HG02798 (cell line): ENCODE results near the gene SLC35D1.
A peak's percentile ranks its signal among the peaks of the same experiment; 100 is the strongest.
"Not testable (repeated sequence)": the region's sequence is repeated elsewhere in the genome, so short reads cannot be mapped to it uniquely, and the experiment has no call there.

ENCODE experiments used
- ATAC-seq: cut with Tn5 transposase; IDR thresholded peaks from one replicate; pipeline ENCODE4 v1.9.1; 2021; ENCODE audit warnings: mild to moderate bottlenecking; ENCODE audit not compliant: unreplicated experiment, poor library complexity

The SLC35D1 gene

DNA sequence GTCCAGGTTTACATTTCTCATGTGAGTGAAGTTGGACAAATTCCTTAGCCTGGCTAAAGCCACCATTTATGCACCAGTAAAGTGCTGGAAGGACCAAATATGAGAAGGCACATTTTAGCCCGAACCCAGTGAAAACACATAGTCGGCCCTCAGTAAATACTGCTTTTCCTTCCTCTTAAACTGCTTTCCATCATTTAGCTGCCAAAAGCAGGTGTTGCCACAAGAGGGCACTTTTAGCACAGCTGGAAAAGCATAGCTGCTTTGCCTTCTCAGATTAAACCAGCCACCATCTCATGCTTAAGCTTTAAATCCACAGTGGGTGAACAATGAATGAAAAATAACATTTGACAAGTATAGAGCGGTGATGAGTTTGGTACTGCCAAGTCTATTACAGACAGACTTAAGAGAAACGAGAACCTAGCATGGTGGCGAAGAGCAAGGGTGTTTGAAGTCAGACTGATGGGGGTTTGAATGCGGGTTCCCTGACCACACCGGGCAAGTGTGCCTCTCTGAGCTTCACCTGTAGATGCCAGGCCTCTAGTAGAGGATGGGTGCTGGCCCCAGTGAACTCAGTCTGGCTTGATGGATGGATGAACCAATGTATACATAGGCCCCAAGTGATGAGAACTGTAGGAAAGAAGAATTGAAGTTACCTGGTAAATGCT, 57.8 kb downstream of the SLC35D1 start:
- ATAC-seq = peak; percentile 81

DNA sequence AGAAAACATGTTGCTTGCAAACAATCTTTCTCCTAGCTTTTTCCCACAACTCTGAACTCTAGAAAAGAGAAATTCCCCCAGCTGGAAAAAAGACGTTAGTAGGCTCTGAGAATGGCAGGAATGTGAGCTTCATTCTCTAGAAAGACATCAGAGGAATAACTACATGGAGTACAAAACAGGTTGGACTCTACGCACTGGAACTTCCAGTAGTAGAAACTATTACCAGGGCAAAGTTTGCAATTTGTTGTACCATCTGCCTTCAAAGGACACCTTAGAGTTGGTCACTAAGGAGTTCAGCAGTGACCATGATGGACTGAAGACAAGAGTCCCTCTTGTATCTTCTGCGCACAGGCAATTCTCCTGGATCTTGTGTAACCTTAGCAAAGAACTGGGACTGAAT, 60.9 kb downstream of the SLC35D1 start:
- ATAC-seq = no peak

DNA sequence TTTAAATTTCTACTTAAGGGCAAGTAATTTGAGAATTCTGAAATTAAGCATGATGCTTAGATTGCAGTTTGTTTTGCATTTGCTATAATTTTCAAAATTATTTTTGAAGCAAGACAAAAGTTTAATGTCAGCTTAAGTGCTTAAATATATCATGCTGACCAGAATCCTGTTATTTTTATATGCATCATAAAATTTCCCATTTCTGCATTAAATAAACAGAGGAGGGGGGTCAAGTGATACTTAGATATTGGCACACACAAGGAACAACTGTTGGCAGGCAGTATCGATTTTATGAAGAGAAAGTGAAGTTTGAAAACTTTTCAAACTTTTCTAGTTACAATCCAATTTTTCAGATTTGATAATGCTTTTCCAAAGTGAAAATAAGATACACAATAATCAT, 68.1 kb downstream of the SLC35D1 start:
- no peak for ATAC-seq

DNA sequence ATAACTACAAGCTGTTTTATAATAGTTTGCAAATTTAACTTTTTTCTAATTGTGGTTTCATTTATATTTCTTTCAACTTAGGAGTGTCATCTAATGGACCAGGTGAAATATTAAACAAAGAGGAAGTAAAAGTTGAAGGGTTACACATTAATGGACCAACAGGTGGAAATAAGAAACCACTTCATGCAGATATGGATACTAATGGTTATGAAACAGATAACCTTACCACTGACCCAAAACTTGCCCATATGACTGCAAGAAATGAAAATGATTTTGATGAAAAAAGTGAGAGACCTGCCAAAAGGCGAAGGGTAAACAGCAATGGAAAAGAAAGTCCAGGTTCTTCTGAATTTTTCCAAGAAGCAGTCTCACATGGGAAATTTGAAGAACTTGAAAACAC, 69.5 kb downstream of the SLC35D1 start:
- ATAC-seq = peak; percentile 92

DNA sequence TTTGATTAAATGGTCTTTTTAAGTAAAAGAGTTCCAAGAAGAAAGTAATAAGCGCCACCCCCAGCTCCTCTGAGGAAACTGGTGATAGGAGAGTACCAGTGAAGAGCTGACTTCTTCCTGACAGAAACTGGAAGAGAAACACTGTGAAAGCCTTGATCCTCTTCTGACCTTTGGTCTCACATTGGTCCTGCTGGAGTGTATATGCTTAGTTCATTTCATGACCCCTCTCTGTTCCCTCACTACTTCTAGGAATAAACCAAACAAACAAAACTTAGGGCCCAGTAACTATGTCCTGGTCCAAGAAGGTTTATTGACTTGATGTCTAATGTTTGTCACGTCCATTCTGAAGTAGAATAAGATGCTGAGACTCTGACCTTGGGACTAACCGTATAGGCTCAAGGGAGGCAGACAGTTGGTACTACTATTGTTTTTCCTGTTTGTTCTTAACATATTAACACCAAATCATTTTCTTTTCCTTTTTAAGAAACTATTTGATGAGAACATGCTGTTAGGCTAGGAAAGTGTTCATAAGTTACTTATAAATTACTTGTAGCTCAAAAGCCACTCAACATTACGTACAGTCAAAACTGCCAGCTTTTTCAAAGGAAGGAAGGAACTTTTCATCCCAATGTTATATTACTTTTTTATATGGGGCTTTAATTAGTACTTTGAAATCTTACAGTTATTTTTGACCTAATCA, 71.2 kb downstream of the SLC35D1 start:
- peak; percentile 46 for ATAC-seq

DNA sequence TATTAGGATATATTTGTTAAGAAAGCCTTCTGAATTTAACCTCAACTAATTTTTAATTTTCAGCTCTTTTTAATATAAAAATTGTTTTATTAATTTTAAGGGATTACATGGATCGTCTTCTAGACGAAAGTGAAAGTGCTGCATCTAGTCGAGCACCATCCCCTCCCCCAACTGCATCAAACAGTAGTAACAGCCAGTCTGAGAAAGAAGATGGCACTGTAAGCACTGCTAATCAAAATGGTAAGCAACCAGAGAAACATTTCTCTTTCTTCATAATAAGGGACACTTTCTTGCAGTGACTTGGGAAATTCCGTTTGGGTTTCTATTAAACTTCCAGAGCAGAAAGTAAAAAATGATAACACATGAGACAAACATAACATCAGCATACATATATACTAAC, 72.3 kb downstream of the SLC35D1 start:
- no peak for ATAC-seq

DNA sequence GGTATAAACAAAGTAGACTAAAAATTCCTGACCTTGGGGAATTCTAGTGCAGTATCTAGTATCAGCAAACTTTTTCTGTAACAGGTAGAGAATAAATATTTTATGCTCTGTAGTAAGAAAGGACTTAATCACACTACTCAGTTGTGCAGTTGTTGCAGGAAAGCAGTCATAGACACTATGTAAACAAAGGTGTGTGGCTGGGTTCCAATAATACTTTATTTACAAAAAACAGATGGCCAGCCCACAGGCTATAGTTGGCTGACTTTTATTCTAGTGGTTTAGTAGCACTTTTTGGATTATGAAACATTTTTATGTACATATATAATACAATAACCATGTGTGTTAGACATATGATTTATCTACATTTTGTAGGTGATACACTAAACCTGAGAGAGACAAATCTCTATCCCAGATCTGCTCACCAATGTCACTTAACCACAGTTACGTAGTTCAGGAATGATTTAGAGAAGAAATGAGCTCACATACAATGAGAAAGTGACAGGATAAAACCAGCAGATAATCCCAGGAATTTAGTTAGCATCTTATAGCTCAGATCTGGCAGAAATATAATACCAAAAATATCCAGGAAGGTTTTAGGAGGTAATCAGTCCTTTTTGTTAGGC, 73.1 kb downstream of the SLC35D1 start:
- no peak for ATAC-seq

DNA sequence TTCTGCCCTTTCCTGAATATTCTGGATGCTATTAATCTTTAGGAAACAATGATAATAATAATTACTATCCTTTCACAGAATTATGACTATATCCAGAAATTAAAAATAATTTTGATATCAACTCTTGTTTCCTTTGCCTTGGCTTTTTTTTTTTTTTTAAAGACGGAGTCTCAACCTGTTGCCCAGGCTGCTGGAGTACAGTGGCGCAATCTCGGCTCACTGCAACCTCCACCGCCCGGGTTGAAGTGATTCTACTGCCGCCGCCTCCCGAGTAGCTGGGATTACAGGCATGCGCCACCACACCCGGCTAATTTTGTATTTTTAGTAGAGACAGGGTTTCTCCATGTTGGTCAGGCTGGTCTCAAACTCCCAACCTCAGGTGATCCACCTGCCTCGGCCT, 74.3 kb downstream of the SLC35D1 start:
- not testable (repeated sequence) for ATAC-seq

DNA sequence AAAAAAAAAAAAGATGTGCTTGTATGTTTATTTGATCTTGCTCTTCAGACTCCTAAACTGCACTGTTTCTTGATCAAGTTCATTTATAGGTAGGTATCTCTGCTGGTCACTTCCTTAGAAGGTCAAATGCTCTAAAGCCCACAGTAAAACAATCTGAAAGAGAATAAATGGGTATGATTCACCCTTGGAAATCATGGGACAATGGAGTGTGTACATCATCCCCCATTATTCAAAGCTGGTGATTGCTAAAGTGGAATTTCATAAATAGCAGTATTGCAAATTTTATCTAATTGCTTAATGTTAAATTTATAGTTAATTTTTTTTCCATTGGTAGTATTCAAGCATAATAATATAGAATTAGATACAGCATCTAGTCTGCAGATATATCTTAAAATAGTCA, 75.7 kb downstream of the SLC35D1 start:
- no peak for ATAC-seq

DNA sequence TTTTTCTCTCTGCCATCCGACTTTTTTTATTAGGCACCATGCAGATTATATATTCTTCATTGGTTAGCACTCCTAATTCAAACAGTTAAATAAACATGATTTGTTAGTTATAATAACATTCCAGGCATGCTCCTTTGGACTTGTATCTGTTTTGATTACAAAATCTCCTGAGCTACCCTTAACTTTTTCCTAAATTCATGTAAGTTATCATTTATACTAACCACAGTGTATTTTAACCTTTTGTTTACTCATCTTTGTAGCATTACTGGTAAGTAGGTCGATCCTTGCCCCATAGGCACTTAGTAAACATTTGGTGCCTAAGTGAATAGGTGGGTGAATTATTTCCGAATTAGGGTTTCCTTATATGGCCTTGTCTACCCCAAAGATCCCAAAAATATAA, 85.4 kb downstream of the SLC35D1 start:
- no peak for ATAC-seq

DNA sequence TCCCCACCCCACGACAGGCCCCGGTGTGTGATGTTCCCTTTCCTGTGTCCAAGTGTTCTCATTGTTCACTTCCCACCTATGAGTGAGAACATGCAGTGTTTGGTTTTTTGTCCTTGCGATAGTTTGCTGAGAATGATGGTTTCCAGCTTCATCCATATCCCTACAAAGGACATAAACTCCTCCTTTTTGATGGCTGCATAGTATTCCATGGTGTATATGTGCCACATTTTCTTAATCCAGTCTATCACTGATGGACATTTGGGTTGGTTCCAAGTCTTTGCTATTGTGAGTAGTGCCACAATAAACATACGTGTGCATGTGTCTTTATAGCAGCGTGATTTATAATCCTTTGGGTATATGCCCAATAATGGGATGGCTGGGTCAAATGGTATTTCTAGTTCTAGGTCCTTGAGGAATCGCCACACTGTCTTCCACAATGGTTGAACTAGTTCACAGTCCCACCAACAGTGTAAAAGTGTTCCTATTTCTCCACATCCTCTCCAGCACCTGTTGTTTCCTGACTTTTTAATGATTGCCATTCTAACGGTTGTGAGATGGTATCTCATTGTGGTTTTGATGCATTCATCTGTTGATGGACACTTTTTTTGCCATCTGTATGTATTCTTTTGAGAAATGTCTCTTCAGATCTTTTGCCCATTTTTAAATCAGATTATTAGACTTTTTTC, 87.6 kb downstream of the SLC35D1 start:
- not testable (repeated sequence) for ATAC-seq

DNA sequence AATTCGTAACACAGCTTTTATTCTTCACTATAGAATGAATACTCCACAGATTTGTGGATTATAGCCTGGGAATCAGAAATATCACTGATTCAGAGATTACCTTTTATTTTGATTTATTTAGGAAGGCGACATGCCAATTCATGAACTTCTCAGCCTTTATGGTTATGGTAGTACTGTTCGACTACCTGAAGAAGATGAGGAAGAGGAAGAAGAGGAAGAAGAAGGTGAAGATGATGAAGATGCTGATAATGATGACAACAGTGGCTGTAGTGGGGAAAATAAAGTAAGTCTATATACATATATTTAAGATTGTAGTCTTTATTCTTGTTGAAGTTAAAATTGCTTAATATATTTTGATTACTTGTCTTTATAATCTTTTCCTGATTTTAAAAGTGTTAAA, 96.0 kb downstream of the SLC35D1 start:
- no peak for ATAC-seq

DNA sequence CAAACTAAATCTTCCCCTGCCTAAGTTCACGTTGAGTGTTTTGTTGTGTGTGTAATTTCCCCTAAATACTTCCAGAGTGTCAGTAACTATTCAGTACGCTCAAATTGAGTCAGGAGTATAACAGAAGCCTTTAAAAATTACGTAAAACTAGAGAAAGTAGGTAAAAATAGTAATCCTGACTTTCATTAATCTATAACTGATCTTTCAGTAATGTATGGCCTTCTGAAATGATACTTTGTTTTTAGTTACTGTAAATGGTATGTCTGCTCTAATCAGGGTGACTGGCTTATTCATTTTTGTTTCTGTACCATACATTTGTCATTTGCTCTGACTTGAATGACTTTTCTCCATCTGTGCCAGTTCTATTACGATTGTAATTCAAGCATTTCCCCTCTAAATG, 99.7 kb downstream of the SLC35D1 start:
- peak; percentile 76 for ATAC-seq

DNA sequence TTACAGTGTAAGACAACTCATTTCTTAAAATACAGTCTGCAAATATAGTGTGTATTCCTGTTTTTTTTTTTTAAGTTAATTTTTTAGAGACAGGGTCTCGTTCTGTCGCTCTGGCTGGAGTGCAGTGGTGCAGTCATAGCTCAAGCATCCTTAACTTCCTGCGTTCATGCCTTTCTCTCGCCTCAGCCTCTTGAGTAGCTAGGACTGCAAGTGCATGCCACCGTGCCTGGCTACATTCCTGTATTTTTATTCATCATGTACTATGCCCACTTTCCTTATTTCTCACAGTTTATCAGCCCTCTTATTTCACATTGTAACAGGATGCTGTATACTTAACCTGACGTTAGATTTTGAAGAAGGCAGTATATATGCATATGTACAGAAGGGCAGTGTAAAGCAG, 102.4 kb downstream of the SLC35D1 start:
- ATAC-seq = no peak
